SJSA1 (cell line): ENCODE measurements around the gene PTPN1. TPM values are rescaled to one million over a fixed set of nuclear protein-coding genes. Genes with fewer than 3 reads are reported as not detected.
"Not testable (repeated sequence)": the region's sequence is repeated elsewhere in the genome, so short reads cannot be mapped to it uniquely, and the experiment has no call there.

Experiments
- DNase-seq, 2 experiments: peaks; one replicate each; pipeline ENCODE4 v3.0.0-alpha.2; 2015 to 2020; ENCODE audit warnings: low spot score in 2 of 2, low read depth in 1 of 2
- H3K27ac ChIP-seq: fragments of 250-450 bp; sonication (Bioruptor Pico); 2 replicates; pipeline ENCODE4 v1.5.1; 2020; ENCODE audit warnings: mild to moderate bottlenecking, moderate library complexity
- H3K27me3 ChIP-seq: fragments of 250-450 bp; sonication (Bioruptor Pico); replicated peaks from 2 replicates; pipeline ENCODE4 v1.5.1; 2020; ENCODE audit warnings: mild to moderate bottlenecking, moderate library complexity
- H3K36me3 ChIP-seq: fragments of 250-450 bp; sonication (Bioruptor Pico); 2 replicates; pipeline ENCODE4 v1.5.1; 2020; ENCODE audit warnings: mild to moderate bottlenecking
- H3K4me1 ChIP-seq: fragments of 250-450 bp; sonication (Bioruptor Pico); replicated peaks from 2 replicates; pipeline ENCODE4 v1.6.1; 2021; ENCODE audit warnings: mild to moderate bottlenecking
- H3K4me3 ChIP-seq: fragments of 250-450 bp; sonication (Bioruptor Pico); 2 replicates; pipeline ENCODE4 v1.5.1; 2020; ENCODE audit warnings: mild to moderate bottlenecking
- H3K9me3 ChIP-seq: fragments of 250-450 bp; sonication (Bioruptor Pico); replicated peaks from 2 replicates; pipeline ENCODE4 v1.5.1; 2020; ENCODE audit warnings: mild to moderate bottlenecking
- total RNA-seq: library from RNA; depleted of rRNA; stranded (reverse); fragments of >200 nt; shearing (Covaris generic); gene quantifications from 2 replicates; pipeline ENCODE4 v1.2.3, GENCODE V29; 2014

PTPN1 gene
- total RNA-seq, 1 experiment from 2014 or later: 71.3 TPM

DNA sequence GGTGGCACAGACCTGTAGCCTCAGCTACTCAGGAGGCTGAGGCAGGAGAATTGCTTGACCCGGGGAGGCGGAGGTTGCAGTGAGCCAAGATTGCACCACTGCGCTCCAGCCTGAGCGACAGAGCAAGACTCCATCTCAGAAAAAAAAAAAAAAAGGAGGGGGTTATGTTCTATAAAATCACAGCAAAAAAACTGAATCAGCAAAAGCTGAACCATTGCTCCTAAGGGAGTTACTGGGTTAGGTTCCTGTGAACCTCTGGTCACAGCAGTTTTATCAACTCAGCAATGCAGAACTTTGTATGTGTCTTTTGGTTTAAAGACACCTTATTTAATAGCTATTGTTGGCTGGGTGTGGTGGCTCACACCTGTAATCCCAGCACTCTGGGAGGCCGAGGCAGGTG lies 88.6 kb downstream of the PTPN1 start:
- not testable (repeated sequence) for H3K36me3 ChIP-seq, H3K27me3 ChIP-seq, H3K4me3 ChIP-seq, H3K27ac ChIP-seq, H3K9me3 ChIP-seq, DNase-seq
- peaks cover 12% of the 10 kb centered on the region for H3K4me1 ChIP-seq

- Histone ChIP-seq H3K36me3 (no peaks in the 10 kb centered on the region), H3K4me3 (no peak overlapping the region), H3K27me3 (peaks cover 2% of the 10 kb centered on the region; the same call in 1 of the 2 replicates), H3K4me1 (peaks cover 11% of the 10 kb centered on the region), H3K27ac (no peak overlapping the region), H3K9me3 (no peaks in the 10 kb centered on the region)
- DNase-seq: no peak
Observed at GRCh38 chr20:50600281-50600895, 90.2 kb downstream of the PTPN1 start.

DNA sequence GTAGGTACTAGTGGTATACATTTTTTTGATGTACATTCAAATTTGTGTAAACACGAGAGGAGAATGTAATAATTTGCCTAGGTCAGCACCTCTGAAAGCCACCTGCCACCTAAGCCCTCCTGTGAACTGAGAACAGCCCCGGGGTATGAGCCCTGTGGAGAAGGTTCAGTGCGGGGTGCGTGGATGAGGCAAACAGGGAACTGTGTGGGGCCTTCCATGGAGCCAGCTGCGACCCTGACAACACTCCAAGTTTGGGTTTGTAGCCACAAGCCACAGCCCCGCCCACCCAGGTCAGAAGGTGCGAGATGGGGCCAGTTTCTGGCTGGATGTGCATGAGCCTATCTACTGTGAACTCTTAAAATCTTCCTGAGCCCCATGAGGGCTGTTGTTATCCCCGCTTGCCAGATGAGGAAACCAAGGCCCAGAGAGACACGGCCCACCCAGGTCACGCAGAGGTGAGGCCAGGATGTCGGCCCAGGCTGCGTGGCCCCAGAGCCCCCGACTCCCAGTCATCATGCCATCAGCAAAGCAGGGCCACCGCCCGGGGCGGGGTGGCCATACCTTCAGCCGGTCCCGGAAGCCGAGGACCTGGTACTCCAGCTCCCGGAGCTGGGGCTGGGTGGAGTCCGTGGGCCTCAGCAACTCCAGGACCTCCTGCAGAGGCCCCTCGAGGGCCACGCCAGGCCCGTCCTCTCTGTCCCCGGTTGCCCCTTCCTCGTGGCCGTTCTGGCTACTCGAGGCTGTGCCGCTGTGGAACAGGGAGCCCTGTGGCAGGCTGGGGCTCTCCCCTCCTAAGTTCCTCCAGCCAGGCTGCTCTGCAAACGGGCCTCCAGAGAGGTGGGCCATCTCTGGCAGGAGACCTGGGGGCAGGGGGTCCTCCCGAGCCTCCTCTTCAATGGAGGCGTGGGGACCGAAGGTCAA lies 91.6 kb downstream of the PTPN1 start:
- Histone ChIP-seq H3K27ac (no peak overlapping the region), H3K4me3 (no peak overlapping the region), H3K9me3 (no peaks in the 10 kb centered on the region), H3K27me3 (no peaks in the 10 kb centered on the region), H3K4me1 (no peaks in the 10 kb centered on the region), H3K36me3 (no peaks in the 10 kb centered on the region)
- no peak for DNase-seq

- Histone ChIP-seq H3K4me3 (no peak overlapping the region), H3K9me3 (no peaks in the 10 kb centered on the region), H3K4me1 (no peaks in the 10 kb centered on the region), H3K36me3 (no peaks in the 10 kb centered on the region), H3K27me3 (no peaks in the 10 kb centered on the region), H3K27ac (no peak overlapping the region)
- no peak for DNase-seq
Observed at GRCh38 chr20:50602432-50603088, 92.4 kb downstream of the PTPN1 start.

DNA sequence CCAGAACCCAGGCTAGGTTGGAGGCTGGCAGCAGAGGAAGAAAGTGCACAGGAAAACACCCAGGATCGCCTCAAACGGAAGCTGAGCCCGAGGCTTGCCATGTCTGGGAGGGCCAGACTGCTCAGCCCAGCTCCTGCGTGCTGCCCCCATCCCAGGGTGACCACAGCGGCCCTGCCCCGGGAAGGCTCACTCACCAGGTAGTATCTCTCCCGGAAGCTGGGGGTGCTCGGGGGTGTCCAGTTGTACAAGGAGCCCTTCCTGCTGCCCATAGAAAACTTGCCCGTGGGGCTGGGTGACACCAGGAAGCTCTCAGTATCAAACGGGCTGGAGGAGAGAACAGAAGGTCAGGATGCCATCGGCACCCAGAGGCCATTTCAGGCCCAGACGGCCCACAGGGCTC lies 94.3 kb downstream of the PTPN1 start:
- Histone ChIP-seq H3K9me3 (no peaks in the 10 kb centered on the region), H3K4me1 (no peaks in the 10 kb centered on the region), H3K4me3 (no peak overlapping the region), H3K27ac (no peak overlapping the region), H3K27me3 (no peaks in the 10 kb centered on the region), H3K36me3 (no peaks in the 10 kb centered on the region)
- no peak for DNase-seq

- no peaks in the 10 kb centered on the region for H3K9me3 ChIP-seq
- no peaks in the 10 kb centered on the region for H3K4me1 ChIP-seq
- no peak for DNase-seq
- no peak overlapping the region for H3K27ac ChIP-seq
- H3K27me3 ChIP-seq: no peaks in the 10 kb centered on the region
- no peaks in the 10 kb centered on the region for H3K36me3 ChIP-seq
- H3K4me3 ChIP-seq: no peak overlapping the region
Observed at GRCh38 chr20:50605136-50605535, 95.0 kb downstream of the PTPN1 start.

DNA sequence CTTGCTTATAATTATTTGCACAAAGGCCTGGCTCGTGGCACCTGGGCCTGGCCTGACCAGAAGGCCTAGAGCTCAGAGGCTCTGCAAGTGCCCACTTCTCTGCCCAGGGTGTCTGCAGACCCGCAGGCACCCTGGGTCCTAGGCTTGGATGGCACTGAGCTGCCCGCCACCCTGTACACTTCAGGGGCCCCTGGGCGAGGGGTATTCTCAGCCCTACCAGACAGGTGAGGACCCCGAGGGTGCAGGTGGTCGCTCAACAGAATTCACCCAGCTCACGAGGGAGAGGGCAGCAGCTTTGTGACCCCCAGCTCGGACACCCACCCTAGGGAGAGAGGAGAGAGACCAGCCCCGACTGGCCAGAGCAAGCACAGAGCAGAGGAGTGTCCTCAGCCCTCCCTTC lies 97.3 kb downstream of the PTPN1 start:
- DNase-seq: no peak
- Histone ChIP-seq H3K36me3 (no peaks in the 10 kb centered on the region), H3K9me3 (no peaks in the 10 kb centered on the region), H3K27ac (no peak overlapping the region), H3K27me3 (no peaks in the 10 kb centered on the region), H3K4me1 (no peaks in the 10 kb centered on the region), H3K4me3 (no peak overlapping the region)

DNA sequence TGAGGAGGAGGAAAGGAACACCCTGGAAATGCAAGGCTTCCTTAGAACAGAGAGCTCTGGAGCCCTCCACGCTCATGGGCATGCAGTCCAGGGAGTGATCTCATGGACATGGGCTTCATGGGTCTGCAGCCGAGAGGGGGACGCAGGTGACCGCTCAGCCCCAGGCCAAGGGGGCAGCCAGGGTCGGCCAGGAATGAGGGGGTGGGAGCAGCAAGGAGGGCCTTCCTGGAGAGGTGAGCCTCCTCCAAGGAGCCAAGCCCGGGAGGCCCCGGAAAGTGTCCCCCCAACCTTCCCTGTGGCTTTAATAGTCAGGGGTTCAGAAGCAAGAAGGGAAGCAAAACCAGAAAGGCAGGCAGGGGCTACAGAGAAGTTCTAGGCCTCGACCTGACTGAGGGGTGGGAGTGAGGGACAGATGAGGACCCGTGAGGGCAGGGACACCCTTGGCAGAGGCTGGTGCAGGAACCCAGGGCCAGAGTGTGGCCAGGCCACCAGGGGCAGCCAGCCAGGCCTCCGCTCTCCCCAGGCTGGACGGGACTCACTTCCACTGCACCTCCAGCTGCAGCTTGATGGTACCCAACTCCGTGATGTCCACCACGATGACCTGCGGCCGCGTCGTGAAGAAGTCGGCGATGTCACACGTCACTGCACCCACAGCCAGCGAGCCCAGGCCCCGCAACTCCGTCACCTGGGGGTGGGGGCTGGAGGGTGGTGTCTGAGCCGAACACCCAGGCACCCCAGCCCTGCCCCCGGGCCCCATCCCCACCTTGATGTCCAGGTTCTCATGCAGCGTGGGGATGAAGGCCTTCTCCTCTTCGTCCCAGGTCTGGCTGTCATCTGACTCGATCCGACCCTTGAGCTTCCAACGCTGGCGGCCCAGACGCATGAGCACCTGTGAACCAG lies 97.9 kb downstream of the PTPN1 start:
- no peak overlapping the region for H3K27ac ChIP-seq
- H3K27me3 ChIP-seq: no peaks in the 10 kb centered on the region
- DNase-seq: no peak
- no peaks in the 10 kb centered on the region for H3K4me1 ChIP-seq
- no peaks in the 10 kb centered on the region for H3K36me3 ChIP-seq
- H3K4me3 ChIP-seq: no peak overlapping the region
- H3K9me3 ChIP-seq: no peaks in the 10 kb centered on the region

GRCh38 chr20:50608750-50609104 lies 98.5 kb downstream of the PTPN1 start:
- no peak overlapping the region for H3K27ac ChIP-seq
- no peak overlapping the region for H3K4me3 ChIP-seq
- no peaks in the 10 kb centered on the region for H3K9me3 ChIP-seq
- H3K36me3 ChIP-seq: no peaks in the 10 kb centered on the region
- H3K27me3 ChIP-seq: no peaks in the 10 kb centered on the region
- no peak for DNase-seq
- no peaks in the 10 kb centered on the region for H3K4me1 ChIP-seq

DNA sequence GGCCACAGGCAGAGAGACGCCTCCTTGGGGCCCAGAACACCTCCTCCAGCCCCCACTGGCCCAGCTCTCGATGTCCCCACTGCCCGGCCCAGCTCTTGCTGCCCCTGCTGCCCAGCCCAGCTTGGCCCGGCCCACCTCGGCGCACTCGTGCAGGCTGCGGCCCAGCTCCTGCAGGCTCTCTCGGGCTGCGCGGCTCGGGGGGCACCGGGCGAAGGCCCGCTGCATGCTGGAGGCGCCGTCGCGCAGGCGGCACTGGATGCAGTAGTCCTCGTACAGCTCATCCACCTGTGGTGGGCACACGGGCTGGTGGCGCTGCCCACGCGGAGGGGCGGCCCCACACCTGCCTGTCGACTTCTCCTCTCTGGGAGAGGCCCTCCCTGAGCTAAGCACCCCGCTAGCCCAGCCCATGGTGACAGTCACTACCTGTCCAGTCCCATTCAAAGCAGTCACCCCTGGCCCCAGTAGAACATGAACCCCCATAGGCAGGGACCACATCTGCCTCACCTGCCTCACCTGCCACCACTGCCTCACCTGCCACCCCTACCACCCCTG lies 99.3 kb downstream of the PTPN1 start:
- Histone ChIP-seq H3K4me1 (no peaks in the 10 kb centered on the region), H3K9me3 (no peaks in the 10 kb centered on the region), H3K36me3 (no peaks in the 10 kb centered on the region), H3K27ac (no peak overlapping the region), H3K27me3 (no peaks in the 10 kb centered on the region), H3K4me3 (no peak overlapping the region)
- DNase-seq: no peak

- Histone ChIP-seq H3K4me1 (no peaks in the 10 kb centered on the region), H3K27ac (no peak overlapping the region), H3K36me3 (no peaks in the 10 kb centered on the region), H3K9me3 (no peaks in the 10 kb centered on the region), H3K4me3 (no peak overlapping the region), H3K27me3 (no peaks in the 10 kb centered on the region)
- no peak for DNase-seq
Observed at GRCh38 chr20:50610212-50610718, 100.1 kb downstream of the PTPN1 start.

DNA sequence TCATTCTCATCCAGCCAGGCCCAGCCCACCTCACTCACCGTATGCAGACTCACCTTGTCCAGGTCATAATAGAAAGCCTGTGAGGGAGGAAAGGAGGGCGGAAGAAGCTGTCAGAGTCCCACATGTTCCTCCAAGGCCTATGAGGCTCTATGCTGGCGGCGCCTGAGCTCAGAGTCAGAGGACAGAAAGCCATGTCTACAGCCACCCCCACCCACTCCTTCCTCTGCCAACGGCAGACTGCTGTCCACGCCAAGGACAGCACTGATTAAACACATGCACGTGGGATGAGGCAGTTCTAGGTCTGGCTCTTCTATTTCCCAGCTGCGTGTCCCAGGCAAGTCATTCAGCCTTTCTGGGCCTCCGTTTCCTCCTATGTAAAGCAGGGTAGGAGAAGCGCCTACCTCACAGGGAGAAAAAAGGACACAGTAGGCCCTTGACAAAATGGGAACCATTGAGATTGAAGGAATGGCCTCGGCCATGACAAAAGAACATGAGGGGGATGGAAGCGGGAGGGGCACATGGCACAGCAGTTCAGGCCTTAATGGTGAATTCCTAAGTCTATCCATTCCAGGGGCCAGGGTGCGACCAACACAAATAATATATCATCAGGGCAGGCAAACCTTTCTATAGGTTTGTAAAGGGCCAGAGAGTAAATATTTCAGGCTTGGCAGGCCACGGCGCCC lies 101.1 kb downstream of the PTPN1 start:
- no peak for DNase-seq

More for the DNA sequence above, 101.1 kb downstream of the PTPN1 start:
- Histone ChIP-seq H3K36me3 (no peaks in the 10 kb centered on the region), H3K4me3 (no peak overlapping the region), H3K9me3 (no peaks in the 10 kb centered on the region), H3K4me1 (no peaks in the 10 kb centered on the region), H3K27ac (no peak overlapping the region), H3K27me3 (no peaks in the 10 kb centered on the region)
